Thymus (tissue), 11 donors: ENCODE measurements around the gene EIF3F. TPM values are rescaled to one million over a fixed set of nuclear protein-coding genes. Genes with fewer than 3 reads are reported as not detected.

Experiments
- DNase-seq, 9 donors: peaks; one replicate each; pipeline ENCODE4 v3.0.0-alpha.2; 2013; ENCODE audit warnings: low spot score in 9 of 9, low read depth in 6 of 9, missing footprints in 1 of 9
- H3K27ac ChIP-seq, 2 donors: one replicate each; pipeline ENCODE4 v1.5.1; 2013; ENCODE audit warnings: control low read depth in 1 of 2, low read depth in 1 of 2, low read length in 1 of 2, mild to moderate bottlenecking in 1 of 2, moderate library complexity in 1 of 2
- H3K27me3 ChIP-seq, 2 donors: one replicate each; pipeline ENCODE4 v1.5.1; 2013; ENCODE audit warnings: low read length in 1 of 2; ENCODE audit not compliant: control insufficient read depth in 2 of 2, insufficient read depth in 1 of 2
- H3K36me3 ChIP-seq, 2 donors: one replicate each; pipeline ENCODE4 v1.5.1; 2013; ENCODE audit warnings: low read length in 1 of 2, mild to moderate bottlenecking in 1 of 2, moderate library complexity in 1 of 2; ENCODE audit not compliant: control insufficient read depth in 2 of 2, insufficient read depth in 2 of 2
- H3K4me1 ChIP-seq, 2 donors: one replicate each; pipeline ENCODE4 v1.5.1; 2013; ENCODE audit warnings: low read length in 2 of 2; ENCODE audit not compliant: control insufficient read depth in 2 of 2, insufficient read depth in 2 of 2
- H3K4me3 ChIP-seq, 2 donors: one replicate each; pipeline ENCODE4 v1.5.1; 2013; ENCODE audit warnings: low read length in 2 of 2, control low read depth in 1 of 2, mild to moderate bottlenecking in 1 of 2
- H3K9me3 ChIP-seq, 2 donors: one replicate each; pipeline ENCODE4 v1.5.1; 2013; ENCODE audit warnings: low read length in 1 of 2, mild to moderate bottlenecking in 1 of 2; ENCODE audit not compliant: control insufficient read depth in 2 of 2, insufficient read depth in 1 of 2
- WGBS: extraction: QIAGEN DNeasy Blood & Tissue Kit; methylation state at CpG from one replicate; pipeline ENCODE4 v1.1.7; 2013; 5-methylcytosine and 5-hydroxymethylcytosine counted together
- polyA plus RNA-seq: library from polyadenylated mRNA; stranded (reverse); fragments of 200-250 nt; gene quantifications from one replicate; pipeline ENCODE4 v1.2.3, GENCODE V29; 2013
- total RNA-seq: library from RNA; stranded (reverse); fragments of 120-200 nt; gene quantifications from one replicate; pipeline ENCODE4 v1.2.4, GENCODE V29; 2013
- donor health status: healthy.

Gene EIF3F
- total and polyA plus RNA-seq, 2 donors = 266 to 281 TPM

DNA sequence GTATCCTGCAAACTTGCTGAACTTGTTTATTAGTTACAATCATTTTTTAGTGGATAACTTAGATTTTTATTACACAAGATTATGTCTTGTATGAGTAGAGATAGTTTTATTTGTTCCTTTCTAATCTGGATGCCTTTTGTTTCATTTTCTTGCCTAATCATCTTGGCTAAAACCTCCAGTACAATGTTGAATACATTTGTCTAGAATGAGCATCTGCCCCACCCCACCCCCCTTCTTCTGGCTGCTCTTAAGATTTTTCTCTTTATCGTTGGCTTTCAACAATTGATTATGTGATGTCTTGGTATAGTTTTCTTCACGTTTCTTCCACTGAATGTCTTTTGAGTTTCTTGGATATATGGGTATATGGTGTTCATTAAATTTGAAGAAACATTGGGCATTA, 56.6 kb downstream of the EIF3F start:
- WGBS = 83% methylated on average over 2 of the region's 2 CpGs
- H3K4me3 ChIP-seq = no peak overlapping the region
- H3K36me3 ChIP-seq = no peaks in the 10 kb centered on the region
- H3K4me1 ChIP-seq = no peaks in the 10 kb centered on the region
- H3K27me3 ChIP-seq = peaks cover 2 to 3% of the 10 kb centered on the region in 2 donors
- DNase-seq = no peak
- no peaks in the 10 kb centered on the region for H3K9me3 ChIP-seq
- no peak overlapping the region for H3K27ac ChIP-seq

DNA sequence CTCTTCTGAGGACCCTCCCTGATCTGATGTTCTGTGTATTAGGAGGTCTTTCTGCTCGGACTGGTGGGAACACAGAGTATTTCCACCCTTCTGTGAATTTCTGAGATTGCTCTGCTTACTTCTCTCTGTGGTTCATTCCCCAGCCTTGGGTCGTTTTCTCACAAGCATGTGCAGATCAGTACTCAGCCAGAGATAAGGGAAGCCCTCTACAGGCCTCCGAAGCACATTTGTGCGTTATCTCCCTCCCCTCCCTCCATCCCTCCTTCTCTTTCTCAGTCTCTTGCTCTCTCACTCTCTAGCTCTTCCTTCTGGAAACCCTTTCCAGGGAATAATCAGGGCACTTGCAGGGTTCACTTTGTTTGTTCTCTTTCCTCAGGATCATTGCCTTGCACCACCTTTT, 58.7 kb downstream of the EIF3F start:
- no peaks in the 10 kb centered on the region for H3K4me1 ChIP-seq
- 57% methylated on average over 4 of the region's 4 CpGs for WGBS

DNA sequence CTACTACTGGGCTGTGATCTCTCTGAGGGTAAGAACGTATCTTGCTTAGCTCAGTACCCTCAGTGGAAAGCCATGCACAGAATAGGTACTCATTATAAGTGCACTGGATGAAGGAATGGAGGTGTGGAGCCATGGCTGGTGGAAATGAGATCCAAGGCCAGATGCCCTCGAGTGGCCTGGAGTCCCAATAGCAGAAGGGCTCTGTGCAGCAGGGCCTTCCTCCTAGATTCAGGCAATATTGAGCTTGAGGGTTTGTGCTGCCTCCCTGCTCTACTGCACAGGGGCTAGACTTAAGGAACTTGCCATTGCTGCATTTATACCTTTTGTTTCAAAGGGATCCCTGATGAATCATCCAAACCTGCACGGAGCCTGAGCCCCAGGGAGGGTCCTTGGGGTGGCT, 60.2 kb downstream of the EIF3F start:
- Histone ChIP-seq H3K36me3 (no peaks in the 10 kb centered on the region), H3K9me3 (no peaks in the 10 kb centered on the region), H3K27ac (no peak overlapping the region), H3K27me3 (peaks cover 2 to 3% of the 10 kb centered on the region in 2 donors), H3K4me1 (no peaks in the 10 kb centered on the region), H3K4me3 (no peak overlapping the region)
- WGBS = 83% methylated on average over 3 of the region's 3 CpGs
- no peak for DNase-seq

More for the DNA sequence above, 58.7 kb downstream of the EIF3F start:
- Histone ChIP-seq H3K27ac (no peak overlapping the region), H3K36me3 (no peaks in the 10 kb centered on the region), H3K9me3 (no peaks in the 10 kb centered on the region), H3K4me3 (no peak overlapping the region), H3K27me3 (peaks cover 2 to 3% of the 10 kb centered on the region in 2 donors)
- no peak for DNase-seq

DNA sequence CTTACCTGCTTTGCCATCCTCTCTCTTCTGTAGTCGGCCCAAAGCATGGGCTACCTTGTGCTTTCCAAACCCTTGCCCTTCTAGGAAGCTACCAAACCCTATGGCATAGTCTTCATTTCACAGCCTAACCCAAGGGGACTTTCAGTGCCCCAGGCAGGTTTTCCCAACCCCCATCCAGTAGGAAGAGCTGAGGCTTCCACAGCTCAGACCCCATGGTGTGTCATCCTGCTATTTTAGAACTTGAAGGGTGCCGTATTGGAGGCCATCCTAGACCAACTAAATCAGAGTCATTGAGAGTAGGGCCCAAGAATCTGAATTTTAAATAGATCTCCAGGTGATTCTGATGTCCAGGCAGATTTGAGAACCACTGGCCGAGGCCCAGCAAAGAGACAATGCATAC, 61.9 kb downstream of the EIF3F start:
- Histone ChIP-seq H3K4me3 (no peak overlapping the region), H3K27ac (no peak overlapping the region), H3K36me3 (no peaks in the 10 kb centered on the region), H3K4me1 (no peaks in the 10 kb centered on the region), H3K27me3 (peaks cover 2 to 3% of the 10 kb centered on the region in 2 donors), H3K9me3 (no peaks in the 10 kb centered on the region)
- 95% methylated on average over 3 of the region's 3 CpGs for WGBS
- no peak for DNase-seq

Other genes with a start within 250 kb of the EIF3F start
- gene OR5P2, start 190.4 kb upstream of the EIF3F start, total RNA-seq = not detected
- not detected for gene OR5P2, start 190.4 kb upstream of the EIF3F start, polyA plus RNA-seq
- gene OR5P3, start 156.5 kb upstream of the EIF3F start, total RNA-seq = not detected
- gene OR5P3, start 156.5 kb upstream of the EIF3F start, polyA plus RNA-seq = not detected
- gene OR10A6, start 56.1 kb upstream of the EIF3F start, total RNA-seq = not detected
- 0.05 TPM for gene OR10A6, start 56.1 kb upstream of the EIF3F start, polyA plus RNA-seq
- gene OR10A3, start 45.6 kb upstream of the EIF3F start, total RNA-seq = not detected
- gene OR10A3, start 45.6 kb upstream of the EIF3F start, polyA plus RNA-seq = not detected
- not detected for gene NLRP10, start 21.9 kb upstream of the EIF3F start, total RNA-seq
- 0.21 TPM for gene NLRP10, start 21.9 kb upstream of the EIF3F start, polyA plus RNA-seq
- gene TUB, start 93.9 kb downstream of the EIF3F start, total RNA-seq = 2.5 TPM
- 0.80 TPM for gene TUB, start 93.9 kb downstream of the EIF3F start, polyA plus RNA-seq
- gene RIC3, start 181.7 kb downstream of the EIF3F start, total RNA-seq = 3.3 TPM
- 15.7 TPM for gene RIC3, start 181.7 kb downstream of the EIF3F start, polyA plus RNA-seq